GM12864 (cell line): ENCODE data around the gene CARD6.
"Not testable (repeated sequence)": the region's sequence is repeated elsewhere in the genome, so short reads cannot be mapped to it uniquely, and the experiment has no call there.

Source experiments
- DNase-seq: peaks from one replicate; pipeline ENCODE4 v3.0.0-alpha.2; 2011; ENCODE audit warnings: low read depth
- H3K4me3 ChIP-seq: 2 replicates; pipeline ENCODE4 v1.5.1; 2011; ENCODE audit warnings: mild to moderate bottlenecking, low read depth, low read length, control low read depth
- CTCF ChIP-seq: IDR thresholded peaks from 2 replicates; pipeline ENCODE4 v1.5.1; 2011; ENCODE audit warnings: low read depth, mild to moderate bottlenecking, moderate library complexity, low read length, control low read depth, inconsistent platforms; ENCODE audit errors: missing control alignments

The CARD6 gene

GRCh38 chr5:40823459-40823858, 17.7 kb upstream of the CARD6 start:
- TF ChIP-seq CTCF: no peak
- H3K4me3 ChIP-seq: no peak overlapping the region
- DNase-seq: no peak

- H3K4me3 ChIP-seq, DNase-seq: not testable (repeated sequence)
These were observed 15.6 kb upstream of the CARD6 start for GRCh38 chr5:40825461-40826043.

- TF ChIP-seq CTCF: no peak
- H3K4me3 ChIP-seq: no peak overlapping the region
- no peak for DNase-seq
These were observed 14.5 kb upstream of the CARD6 start for GRCh38 chr5:40826489-40827187.

GRCh38 chr5:40827188-40827977, 13.8 kb upstream of the CARD6 start:
- no peak for DNase-seq
- no peak for TF ChIP-seq CTCF

GRCh38 chr5:40828021-40828631, 13.0 kb upstream of the CARD6 start:
- DNase-seq: no peak
- TF ChIP-seq CTCF: no peak
- no peak overlapping the region for H3K4me3 ChIP-seq

More at GRCh38 chr5:40827188-40827977, 13.8 kb upstream of the CARD6 start:
- H3K4me3 ChIP-seq: no peak overlapping the region

- no peak for TF ChIP-seq CTCF
- no peak overlapping the region for H3K4me3 ChIP-seq
- DNase-seq: no peak
These were observed 12.2 kb upstream of the CARD6 start for GRCh38 chr5:40828690-40829661.
